Neural cell (in vitro differentiated cells): ENCODE results near the gene DOCK8. TPM values are rescaled to one million over a fixed set of nuclear protein-coding genes. Genes with fewer than 3 reads are reported as not detected.

Source experiments
- H2AFZ ChIP-seq: fragments of 200-600, 300-800 bp; sonication (generic), shearing (Covaris generic); 2 replicates; pipeline ENCODE4 v1.6.0; 2014; ENCODE audit warnings: low read depth, mild to moderate bottlenecking, antibody characterized with exemption, low read length, moderate library complexity
- H3F3A ChIP-seq: fragments of 200-600 bp; shearing (Covaris generic); 2 replicates; pipeline ENCODE4 v1.6.1; 2016; ENCODE audit warnings: mild to moderate bottlenecking, moderate library complexity, mixed read lengths, antibody characterized with exemption, low read length; ENCODE audit not compliant: insufficient read depth, poor library complexity, severe bottlenecking
- H3K27ac ChIP-seq: fragments of 200-600, 300-800 bp; sonication (generic), shearing (Covaris generic); 2 replicates; pipeline ENCODE4 v1.5.1; 2014; ENCODE audit warnings: mild to moderate bottlenecking, low read length, moderate library complexity
- H3K27me3 ChIP-seq: fragments of 300-800, 200-600 bp; sonication (generic), shearing (Covaris generic); 2 replicates; pipeline ENCODE4 v1.6.0; 2014; ENCODE audit warnings: mild to moderate bottlenecking, low read depth, low read length, moderate library complexity; ENCODE audit not compliant: insufficient read depth
- H3K36me3 ChIP-seq: fragments of 300-800, 200-600 bp; sonication (generic), shearing (Covaris generic); 2 replicates; pipeline ENCODE4 v1.5.1; 2014; ENCODE audit warnings: mild to moderate bottlenecking, antibody characterized with exemption, low read length, moderate library complexity; ENCODE audit not compliant: insufficient read depth
- H3K4me2 ChIP-seq: fragments of 300-800, 200-600 bp; sonication (generic), shearing (Covaris generic); 2 replicates; pipeline ENCODE4 v1.6.0; 2014; ENCODE audit warnings: mild to moderate bottlenecking, low read length
- H3K4me3 ChIP-seq: fragments of 300-800, 200-600 bp; sonication (generic), shearing (Covaris generic); 2 replicates; pipeline ENCODE4 v1.5.1; 2014; ENCODE audit warnings: mild to moderate bottlenecking, low read length, moderate library complexity
- H3K79me2 ChIP-seq: fragments of 200-600 bp; shearing (Covaris generic); replicated peaks from 2 replicates; pipeline ENCODE4 v1.6.0; 2014; ENCODE audit warnings: mild to moderate bottlenecking, low read length, moderate library complexity; ENCODE audit not compliant: insufficient read depth
- H3K9ac ChIP-seq: fragments of 300-800, 200-600 bp; sonication (generic), shearing (Covaris generic); 2 replicates; pipeline ENCODE4 v1.6.1; 2016; ENCODE audit warnings: mild to moderate bottlenecking, low read length, mixed read lengths
- H3K9me2 ChIP-seq: fragments of 200-600 bp; shearing (Covaris generic); 2 replicates; pipeline ENCODE4 v1.6.1; 2016; ENCODE audit warnings: mild to moderate bottlenecking, low read length, mixed read lengths; ENCODE audit not compliant: insufficient read depth
- H3K9me3 ChIP-seq: fragments of 200-600, 300-800 bp; sonication (generic), shearing (Covaris generic); 2 replicates; pipeline ENCODE4 v1.6.1; 2016; ENCODE audit warnings: mild to moderate bottlenecking, mixed run types, low read length, moderate library complexity, mixed read lengths
- H4K20me1 ChIP-seq: fragments of 200-600 bp; shearing (Covaris generic); 2 replicates; pipeline ENCODE4 v1.6.1; 2016; ENCODE audit warnings: mild to moderate bottlenecking, mixed run types; ENCODE audit not compliant: insufficient read depth
- EP300 ChIP-seq: fragments of 450-650 bp; conservative IDR thresholded peaks from 2 replicates; pipeline ENCODE4 v1.6.1; 2014; ENCODE audit warnings: antibody characterized with exemption, mild to moderate bottlenecking, moderate library complexity; ENCODE audit not compliant: poor library complexity, severe bottlenecking
- EZH2 ChIP-seq: fragments of 200-600, 300-800 bp; shearing (Covaris generic), sonication (generic); IDR thresholded peaks from 2 replicates; pipeline ENCODE4 v1.6.1; 2014; ENCODE audit warnings: antibody characterized with exemption, low read length, borderline replicate concordance, mild to moderate bottlenecking; ENCODE audit not compliant: insufficient read depth, poor library complexity, severe bottlenecking
- MXI1 ChIP-seq: fragments of 450-650 bp; conservative IDR thresholded peaks from 2 replicates; pipeline ENCODE4 v1.6.1; 2014; ENCODE audit warnings: antibody characterized with exemption, mild to moderate bottlenecking; ENCODE audit not compliant: poor library complexity, severe bottlenecking
- POLR2AphosphoS5 ChIP-seq: IDR thresholded peaks from 2 replicates; pipeline ENCODE4 v1.6.1; 2012
- RAD21 ChIP-seq: fragments of 450-650 bp; conservative IDR thresholded peaks from 2 replicates; pipeline ENCODE4 v1.6.1; 2014; ENCODE audit warnings: antibody characterized with exemption, mild to moderate bottlenecking, moderate library complexity
- SMC3 ChIP-seq: fragments of 450-650 bp; conservative IDR thresholded peaks from 2 replicates; pipeline ENCODE4 v1.6.1; 2014; ENCODE audit warnings: antibody characterized with exemption, mild to moderate bottlenecking, moderate library complexity; ENCODE audit not compliant: poor library complexity
- TAF1 ChIP-seq: IDR thresholded peaks from 2 replicates; pipeline ENCODE4 v1.6.1; 2012; ENCODE audit warnings: low read depth
- polyA plus RNA-seq: library from polyadenylated mRNA; depleted of rRNA; stranded (reverse); fragments of >200 nt; gene quantifications from 2 replicates; pipeline ENCODE4 v1.2.3, GENCODE V29; 2014
- TF ChIP-seq, protein P1 (sequence below): fragments of 450-650 bp; IDR thresholded peaks from 2 replicates; pipeline ENCODE4 v1.5.1; 2014; ENCODE audit warnings: antibody characterized with exemption, mild to moderate bottlenecking, moderate library complexity; ENCODE audit not compliant: poor library complexity, severe bottlenecking
- TF ChIP-seq, protein P2 (sequence below): IDR thresholded peaks from 2 replicates; pipeline ENCODE4 v1.6.1; 2012; ENCODE audit warnings: borderline replicate concordance

Gene DOCK8
- polyA plus RNA-seq, 1 donor from 2014 or later = not detected

DNA sequence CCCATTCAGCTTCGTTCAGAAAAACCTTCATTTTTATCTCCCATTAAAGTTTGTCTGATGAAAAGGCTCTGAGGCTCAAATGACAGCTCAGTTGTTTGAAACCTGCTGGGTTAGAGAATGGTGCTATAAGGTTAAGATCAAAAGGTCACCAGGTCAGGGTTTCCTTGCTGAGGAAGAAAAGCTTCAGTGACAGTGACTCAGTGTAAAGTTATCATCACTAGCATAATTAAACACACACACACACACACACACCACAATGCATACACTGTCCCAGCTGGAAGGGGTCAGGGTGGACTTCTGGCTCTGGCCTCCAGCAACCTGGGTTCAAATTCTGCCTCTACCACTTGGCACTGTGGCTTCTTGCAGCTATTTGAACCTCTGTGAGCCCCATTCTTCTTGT is 281.1 kb downstream of the DOCK8 start:
- H3K9ac ChIP-seq = no peak overlapping the region
- no peaks in the 10 kb centered on the region for H3K9me3 ChIP-seq
- no peaks in the 10 kb centered on the region for H3K9me2 ChIP-seq
- no peaks in the 10 kb centered on the region for H3K27me3 ChIP-seq
- H3K79me2 ChIP-seq = no peaks in the 10 kb centered on the region
- no peaks in the 10 kb centered on the region for H4K20me1 ChIP-seq
- no peaks in the 10 kb centered on the region for H3F3A ChIP-seq
- no peaks in the 10 kb centered on the region for H3K36me3 ChIP-seq
- no peak overlapping the region for H3K4me3 ChIP-seq
- H3K27ac ChIP-seq = no peak overlapping the region
- H2AFZ ChIP-seq = no peak overlapping the region
- H3K4me2 ChIP-seq = no peak overlapping the region
- no peak for TF ChIP-seq RAD21
- no peak for TF ChIP-seq SMC3
- TF ChIP-seq POLR2AphosphoS5 = no peak
- TF ChIP-seq, protein P1, sequence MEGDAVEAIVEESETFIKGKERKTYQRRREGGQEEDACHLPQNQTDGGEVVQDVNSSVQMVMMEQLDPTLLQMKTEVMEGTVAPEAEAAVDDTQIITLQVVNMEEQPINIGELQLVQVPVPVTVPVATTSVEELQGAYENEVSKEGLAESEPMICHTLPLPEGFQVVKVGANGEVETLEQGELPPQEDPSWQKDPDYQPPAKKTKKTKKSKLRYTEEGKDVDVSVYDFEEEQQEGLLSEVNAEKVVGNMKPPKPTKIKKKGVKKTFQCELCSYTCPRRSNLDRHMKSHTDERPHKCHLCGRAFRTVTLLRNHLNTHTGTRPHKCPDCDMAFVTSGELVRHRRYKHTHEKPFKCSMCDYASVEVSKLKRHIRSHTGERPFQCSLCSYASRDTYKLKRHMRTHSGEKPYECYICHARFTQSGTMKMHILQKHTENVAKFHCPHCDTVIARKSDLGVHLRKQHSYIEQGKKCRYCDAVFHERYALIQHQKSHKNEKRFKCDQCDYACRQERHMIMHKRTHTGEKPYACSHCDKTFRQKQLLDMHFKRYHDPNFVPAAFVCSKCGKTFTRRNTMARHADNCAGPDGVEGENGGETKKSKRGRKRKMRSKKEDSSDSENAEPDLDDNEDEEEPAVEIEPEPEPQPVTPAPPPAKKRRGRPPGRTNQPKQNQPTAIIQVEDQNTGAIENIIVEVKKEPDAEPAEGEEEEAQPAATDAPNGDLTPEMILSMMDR = no peak
- no peak for TF ChIP-seq MXI1
- TF ChIP-seq, protein P2, sequence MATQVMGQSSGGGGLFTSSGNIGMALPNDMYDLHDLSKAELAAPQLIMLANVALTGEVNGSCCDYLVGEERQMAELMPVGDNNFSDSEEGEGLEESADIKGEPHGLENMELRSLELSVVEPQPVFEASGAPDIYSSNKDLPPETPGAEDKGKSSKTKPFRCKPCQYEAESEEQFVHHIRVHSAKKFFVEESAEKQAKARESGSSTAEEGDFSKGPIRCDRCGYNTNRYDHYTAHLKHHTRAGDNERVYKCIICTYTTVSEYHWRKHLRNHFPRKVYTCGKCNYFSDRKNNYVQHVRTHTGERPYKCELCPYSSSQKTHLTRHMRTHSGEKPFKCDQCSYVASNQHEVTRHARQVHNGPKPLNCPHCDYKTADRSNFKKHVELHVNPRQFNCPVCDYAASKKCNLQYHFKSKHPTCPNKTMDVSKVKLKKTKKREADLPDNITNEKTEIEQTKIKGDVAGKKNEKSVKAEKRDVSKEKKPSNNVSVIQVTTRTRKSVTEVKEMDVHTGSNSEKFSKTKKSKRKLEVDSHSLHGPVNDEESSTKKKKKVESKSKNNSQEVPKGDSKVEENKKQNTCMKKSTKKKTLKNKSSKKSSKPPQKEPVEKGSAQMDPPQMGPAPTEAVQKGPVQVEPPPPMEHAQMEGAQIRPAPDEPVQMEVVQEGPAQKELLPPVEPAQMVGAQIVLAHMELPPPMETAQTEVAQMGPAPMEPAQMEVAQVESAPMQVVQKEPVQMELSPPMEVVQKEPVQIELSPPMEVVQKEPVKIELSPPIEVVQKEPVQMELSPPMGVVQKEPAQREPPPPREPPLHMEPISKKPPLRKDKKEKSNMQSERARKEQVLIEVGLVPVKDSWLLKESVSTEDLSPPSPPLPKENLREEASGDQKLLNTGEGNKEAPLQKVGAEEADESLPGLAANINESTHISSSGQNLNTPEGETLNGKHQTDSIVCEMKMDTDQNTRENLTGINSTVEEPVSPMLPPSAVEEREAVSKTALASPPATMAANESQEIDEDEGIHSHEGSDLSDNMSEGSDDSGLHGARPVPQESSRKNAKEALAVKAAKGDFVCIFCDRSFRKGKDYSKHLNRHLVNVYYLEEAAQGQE = no peak

DNA sequence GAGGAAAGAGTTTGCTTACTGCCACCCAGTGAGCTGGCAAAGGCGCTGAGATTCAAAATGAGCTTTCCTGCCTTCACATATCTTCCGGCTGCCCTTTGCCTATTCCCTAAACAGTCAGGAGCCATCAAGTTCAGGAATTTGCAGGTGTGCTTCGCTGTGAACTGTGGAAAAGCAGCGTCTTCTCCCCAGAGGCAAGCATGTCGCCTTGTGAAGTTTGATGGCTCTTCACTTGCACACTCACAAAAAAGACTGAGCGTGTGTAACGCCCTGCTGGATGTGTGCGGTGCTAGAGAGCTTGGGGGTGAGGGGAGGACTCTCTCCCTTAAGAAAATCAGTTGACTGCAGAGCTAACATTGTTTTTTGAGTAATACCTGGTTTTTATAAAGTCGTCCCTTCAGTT is 288.7 kb downstream of the DOCK8 start:
- Histone ChIP-seq H3K27ac (no peak overlapping the region), H3K4me3 (peak overlapping the region; percentile 79), H3K9ac (no peak overlapping the region), H3K27me3 (peaks cover 21% of the 10 kb centered on the region), H3F3A (no peaks in the 10 kb centered on the region), H3K4me2 (peak overlapping the region; percentile 68), H3K9me3 (no peaks in the 10 kb centered on the region), H2AFZ (peak overlapping the region; percentile 66), H3K36me3 (no peaks in the 10 kb centered on the region), H4K20me1 (no peaks in the 10 kb centered on the region), H3K79me2 (no peaks in the 10 kb centered on the region), H3K9me2 (no peaks in the 10 kb centered on the region)
- TF ChIP-seq RAD21 (no peak), EZH2 (no peak), EP300 (no peak), POLR2AphosphoS5 (no peak), MXI1 (no peak), TAF1 (no peak), SMC3 (no peak)
- TF ChIP-seq, protein P2 = no peak
- TF ChIP-seq, protein P1 = no peak
